NCI-H2029 treated with DMSO at 0.1 percent for 48 hours (cell line): ENCODE measurements around the gene C1QTNF1.

Experiments used
- DNase-seq: peaks from one replicate; lab custom pipeline; 2025; lab: John Stamatoyannopoulos, UW

Gene C1QTNF1

DNA sequence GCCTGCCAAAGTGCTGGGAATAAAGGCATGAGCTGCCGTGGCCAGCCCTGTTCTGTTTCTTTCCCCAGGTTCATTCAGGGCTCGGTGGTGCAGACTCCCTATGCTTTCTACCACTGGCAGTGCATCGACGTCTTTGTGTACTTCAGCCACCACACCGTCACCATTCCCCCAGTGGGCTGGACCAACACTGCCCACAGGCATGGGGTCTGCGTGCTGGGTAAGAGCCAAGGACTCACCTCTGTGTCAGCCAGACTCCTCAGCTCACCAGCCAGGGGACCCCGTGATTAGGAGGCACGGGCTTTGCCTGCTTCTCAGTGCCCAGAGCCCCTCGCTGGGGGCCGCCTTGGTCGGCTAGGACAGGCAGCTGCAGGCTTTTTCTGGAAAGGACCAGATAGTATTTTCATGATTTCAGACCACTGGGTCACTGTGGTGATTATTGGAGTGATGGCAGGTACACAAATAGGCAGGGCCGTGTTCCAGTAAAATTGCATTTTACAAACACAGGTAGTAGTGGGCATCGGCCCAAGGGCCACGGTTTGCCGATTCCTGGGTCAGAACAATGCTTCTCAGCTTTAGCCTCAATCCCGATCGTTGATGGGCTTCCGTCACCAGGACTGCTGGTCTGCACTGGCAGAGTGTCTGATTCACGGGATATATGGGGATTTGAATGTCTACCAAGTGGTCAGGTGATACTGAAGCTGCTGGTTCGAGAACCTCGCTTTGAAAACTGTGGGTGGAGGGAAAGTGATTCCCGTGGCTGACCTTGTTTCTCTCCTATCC lies 55.6 kb downstream of the C1QTNF1 start:
- DNase-seq: no peak

DNA sequence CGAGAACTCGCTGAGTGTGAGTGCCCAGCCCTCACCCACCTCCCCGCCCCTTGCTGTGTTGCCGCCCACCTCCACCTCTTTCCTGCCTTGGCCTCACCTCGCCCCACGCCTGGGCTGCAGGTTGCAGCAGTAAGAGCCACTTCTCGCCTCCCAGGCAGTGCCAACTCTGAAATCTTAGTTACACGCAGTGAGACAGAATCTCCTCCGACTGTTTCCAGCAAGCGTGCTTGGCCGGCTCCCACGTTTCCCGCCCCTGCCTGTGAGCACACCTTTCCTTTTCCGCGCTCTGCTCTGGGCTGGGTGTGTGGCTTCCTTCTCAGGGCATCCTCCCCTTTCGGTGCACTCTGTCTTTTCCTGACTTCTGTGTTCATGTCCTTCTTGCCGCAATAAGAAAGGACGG lies 56.4 kb downstream of the C1QTNF1 start:
- no peak for DNase-seq

GRCh38 chr17:79080761-79081290 lies 56.9 kb downstream of the C1QTNF1 start:
- no peak for DNase-seq

GRCh38 chr17:79081571-79082276 lies 57.8 kb downstream of the C1QTNF1 start:
- DNase-seq: no peak

- DNase-seq: no peak
These were observed 58.6 kb downstream of the C1QTNF1 start for GRCh38 chr17:79082311-79083190.

DNA sequence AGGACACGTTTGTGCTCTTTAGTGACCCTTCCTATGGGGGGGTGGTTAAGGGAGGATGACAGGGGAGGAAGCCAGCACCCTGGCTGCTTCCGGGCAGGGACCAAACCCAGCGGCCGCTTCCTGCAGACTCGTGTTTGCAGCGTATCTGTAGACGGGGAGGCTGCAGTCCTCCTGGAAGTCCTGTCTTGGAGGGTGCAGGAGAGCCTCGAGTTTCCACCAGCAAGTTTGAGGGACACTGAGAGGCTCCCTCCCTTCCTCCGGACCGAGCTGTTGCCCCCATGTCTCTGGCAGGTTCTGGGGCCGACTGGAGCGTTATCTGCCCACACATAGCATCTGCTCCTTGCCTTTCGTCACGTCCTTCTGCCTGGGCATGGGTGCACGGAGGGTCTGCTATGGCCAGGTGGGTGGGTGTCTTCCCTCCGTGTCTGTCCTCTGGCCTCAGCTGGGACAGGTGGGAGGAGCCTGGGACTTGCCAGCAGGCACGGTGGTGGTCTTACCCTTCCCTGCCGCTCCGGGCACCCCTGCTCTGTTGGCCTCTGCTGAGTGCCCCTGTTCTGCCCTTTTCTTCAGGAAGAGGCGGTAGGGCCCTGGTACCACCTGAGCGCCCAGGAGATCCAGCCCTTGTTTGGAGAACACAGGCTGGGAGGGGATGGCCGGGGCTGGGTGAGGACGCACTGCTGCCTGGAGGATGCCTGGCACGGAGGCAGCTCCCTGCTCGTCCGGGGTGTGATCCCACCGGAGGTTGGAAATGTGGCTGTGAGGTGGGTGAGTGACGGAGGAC lies 59.4 kb downstream of the C1QTNF1 start:
- DNase-seq: no peak

DNA sequence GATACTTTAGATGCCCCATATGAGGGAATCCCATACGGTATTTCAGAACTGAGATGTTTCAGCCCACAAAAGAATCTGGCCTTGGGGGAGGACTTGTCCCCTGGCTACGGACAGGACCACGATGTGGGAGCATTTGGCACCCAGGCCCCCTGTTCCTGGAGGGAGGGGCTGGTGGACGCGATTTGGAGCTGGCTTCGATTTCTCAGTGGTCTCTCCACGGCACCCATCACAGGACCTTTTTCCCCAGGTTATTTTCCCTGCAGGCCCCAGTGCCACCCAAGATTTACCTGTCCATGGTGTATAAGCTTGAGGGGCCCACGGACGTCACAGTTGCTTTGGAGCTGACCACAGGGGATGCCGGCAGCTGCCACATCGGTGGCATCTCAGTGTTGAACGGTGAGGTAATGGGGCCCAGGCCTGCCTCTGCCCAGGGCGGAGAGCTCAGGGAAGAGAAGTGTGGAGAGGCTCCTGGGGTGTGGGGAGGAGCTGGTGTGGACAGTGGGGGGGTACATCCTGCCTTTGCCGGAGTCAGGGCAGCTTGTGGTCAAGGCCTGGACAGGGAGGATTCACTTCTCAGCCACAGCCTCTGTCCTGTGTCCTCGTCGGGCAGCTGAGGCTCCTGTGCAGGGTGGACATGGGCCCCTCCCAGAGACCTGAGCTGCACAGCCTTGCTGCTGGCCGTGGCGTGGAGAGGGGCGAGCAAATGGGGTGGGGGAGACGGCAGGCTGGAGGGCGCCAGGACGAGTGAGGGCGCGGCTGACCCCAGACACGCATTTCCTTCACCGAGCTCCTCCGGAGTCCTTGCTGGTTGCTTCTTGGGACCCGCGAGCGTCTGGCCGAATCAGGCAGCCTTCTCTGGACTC lies 60.6 kb downstream of the C1QTNF1 start:
- DNase-seq: no peak

DNA sequence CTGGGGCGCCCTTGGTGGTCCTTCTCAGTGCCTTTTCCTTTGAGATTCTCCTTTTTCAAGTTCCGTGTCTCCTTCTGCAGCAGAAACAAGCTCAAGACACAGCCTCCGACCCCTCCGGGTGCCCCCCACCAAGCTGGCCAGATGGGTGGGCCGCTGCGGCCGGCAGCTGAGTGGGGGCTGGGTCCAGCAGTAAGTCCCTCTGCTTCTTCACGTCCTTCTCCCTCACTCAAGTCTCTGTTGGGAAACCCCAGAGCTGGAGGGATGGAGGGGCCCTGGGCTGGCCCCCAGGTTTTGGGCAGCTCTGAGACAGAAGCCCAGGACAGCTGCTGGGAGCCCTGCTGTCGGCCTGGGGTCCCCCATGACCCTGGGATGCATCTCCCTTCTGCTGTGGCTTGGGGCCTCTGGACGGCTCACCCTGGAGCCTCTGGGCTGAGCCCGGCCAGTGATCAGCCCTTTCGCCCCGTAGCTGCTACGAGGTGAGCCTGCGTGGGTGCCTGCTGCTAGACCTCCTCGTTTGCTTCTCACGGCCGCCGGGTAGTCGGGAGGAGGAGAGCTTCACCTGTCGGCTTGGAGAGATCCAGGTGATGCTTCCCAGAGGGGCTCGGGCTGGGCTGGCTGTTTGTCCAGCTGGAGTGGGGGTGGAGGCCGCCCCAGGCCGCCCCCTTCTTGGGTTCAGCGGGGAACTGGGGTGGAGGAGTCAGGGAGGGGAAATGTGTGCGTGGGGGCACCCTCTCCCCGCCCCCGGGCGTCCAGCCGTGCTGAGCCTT lies 61.4 kb downstream of the C1QTNF1 start:
- no peak for DNase-seq

DNA sequence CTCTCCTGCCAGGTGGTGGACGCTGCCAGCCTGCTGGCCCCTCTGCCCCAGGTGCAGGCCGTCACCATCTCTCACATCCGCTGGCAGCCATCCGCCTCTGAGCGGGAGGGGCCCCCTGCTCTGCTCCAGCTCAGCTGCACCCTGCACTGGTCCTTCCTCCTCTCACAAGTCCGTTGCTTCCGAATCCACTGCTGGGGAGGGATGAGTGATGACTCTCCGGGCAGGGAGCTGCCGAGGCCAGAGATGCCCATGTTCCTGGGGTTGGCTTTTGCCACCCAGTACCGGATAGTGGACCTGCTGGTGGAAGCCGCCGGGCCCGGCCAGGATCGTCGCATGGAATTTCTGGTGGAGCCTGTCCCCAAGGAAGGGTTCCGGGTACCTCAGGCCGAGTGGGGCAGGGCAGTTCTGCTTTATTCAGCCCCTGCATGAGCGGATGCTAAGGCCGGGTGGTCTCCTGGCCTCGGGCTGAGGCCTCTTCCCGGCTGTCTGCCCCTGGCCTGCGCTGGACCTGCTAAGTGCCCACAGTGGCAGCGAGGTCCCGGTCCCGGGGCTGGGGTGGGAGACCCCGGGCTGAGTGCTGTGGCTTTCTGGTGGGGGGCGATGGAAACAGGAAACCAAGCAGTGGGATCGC lies 62.1 kb downstream of the C1QTNF1 start:
- DNase-seq: no peak

DNA sequence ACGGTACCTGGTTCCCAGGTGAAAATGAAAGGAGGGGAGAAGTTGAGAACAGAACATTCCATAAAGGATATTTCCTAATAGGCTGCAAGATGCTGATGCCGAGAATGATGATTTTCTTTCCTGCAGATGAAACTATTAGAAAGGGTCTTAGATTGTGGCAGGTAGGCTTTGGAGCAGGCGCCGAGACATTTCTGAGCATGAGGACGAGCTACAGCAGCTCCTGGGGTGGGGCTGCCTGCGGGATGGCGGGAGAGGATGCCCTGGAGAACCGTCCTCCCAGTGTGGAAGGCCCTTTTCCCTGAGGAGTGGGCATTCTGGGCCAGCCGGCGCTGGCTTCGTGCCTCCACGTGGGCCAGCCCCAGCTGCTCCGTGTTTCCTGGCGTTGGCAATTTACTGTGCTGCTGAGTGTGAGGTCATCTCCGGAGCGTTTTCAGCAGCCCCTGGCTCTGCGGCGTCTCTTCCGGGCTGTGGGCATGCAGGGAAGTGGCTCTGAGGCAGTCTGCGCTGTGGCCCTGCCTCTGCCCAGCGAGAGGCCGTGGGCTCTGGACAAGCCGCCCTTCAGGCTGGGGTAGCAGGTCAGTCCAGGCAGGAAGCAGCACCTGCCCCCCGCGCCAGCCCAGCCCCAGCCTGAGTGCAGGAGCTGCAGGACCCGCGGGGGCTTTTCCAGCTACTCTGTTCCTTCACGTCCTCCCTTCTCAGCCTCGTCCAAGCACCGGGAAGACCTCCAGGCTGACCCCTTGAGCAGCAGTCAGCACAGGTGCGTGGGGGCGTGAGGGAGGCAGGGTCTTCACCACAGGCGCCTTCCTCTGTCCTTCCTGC lies 62.8 kb downstream of the C1QTNF1 start:
- no peak for DNase-seq

GRCh38 chr17:79087428-79088143 lies 63.6 kb downstream of the C1QTNF1 start:
- peak; percentile 4 for DNase-seq

DNA sequence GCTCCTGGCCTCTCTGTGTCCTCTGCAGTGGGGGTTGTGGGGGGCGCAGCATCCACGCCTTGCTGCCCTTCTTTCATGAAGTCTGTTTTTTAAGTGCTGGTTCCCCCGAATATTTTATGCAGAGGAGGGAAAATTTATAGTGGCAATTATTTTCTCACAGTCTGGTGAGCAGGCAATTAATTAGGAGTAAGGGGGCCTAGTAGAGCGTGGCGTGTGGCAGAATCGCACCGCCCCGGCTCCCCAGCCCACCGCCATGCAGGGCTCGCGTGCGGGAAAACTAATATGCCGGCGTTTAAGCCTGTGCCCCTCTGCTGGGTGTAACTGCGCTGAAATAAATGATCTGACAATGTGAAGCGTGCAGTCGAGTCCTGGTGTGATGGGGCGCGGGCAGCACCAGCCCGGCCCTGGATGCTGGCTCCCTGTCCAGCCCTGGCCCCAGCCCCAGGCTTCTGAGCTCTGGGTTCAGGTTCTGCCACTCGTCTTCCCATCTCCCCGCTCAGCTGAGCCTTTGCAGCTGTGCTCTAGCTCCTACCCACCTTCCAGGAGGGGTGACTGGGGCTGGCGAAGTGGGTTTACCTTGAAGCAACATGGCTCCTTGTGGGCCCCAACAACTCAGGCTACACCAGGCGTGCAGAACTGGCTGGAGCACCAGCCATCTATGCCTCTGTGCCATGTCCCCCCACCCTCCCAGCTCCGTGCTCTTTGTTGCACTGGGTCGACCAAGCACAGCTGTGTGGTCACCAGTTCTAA lies 64.5 kb downstream of the C1QTNF1 start:
- DNase-seq: no peak

- no peak for DNase-seq
These were observed 65.0 kb downstream of the C1QTNF1 start for GRCh38 chr17:79088997-79089328.

- no peak for DNase-seq
These were observed 65.9 kb downstream of the C1QTNF1 start for GRCh38 chr17:79089720-79090442.

DNA sequence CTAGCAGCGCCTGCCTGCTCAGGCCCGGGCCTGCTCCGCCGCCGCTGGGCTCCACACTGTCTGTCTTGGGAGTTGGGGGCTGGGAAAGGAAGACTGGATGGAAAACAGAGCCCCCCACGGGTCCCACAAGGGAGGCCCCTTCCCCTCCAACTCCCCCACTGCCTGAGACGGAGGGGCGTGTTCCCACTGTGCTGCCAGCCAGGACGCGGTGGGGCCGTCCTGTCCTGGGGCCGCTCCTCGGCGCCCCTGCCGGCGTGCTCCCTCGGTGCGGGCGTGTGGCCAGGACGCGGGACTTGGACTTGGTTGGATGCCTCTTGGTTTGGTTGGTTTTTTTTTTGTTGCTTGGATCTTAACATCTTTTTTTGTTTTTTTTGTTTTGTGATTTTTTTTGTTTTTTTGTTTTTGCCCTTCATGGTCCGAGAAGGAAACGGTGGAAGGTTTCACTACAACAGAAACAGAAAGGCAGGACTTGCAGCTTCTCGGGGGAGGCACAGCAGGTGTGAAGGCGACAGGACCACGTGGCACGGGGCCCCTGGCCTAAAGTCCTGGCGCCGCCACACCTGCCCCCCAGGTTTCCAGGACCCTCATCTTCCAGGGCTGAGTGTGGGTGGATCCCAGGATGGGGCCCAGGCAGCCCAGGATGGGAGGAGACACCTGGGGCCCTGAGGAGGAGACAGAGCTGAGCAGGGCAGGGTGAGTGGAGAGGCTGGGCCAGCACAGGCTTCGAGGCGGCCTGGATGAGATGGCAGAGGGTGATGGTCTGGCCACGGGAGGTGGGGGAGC lies 66.7 kb downstream of the C1QTNF1 start:
- DNase-seq: no peak

DNA sequence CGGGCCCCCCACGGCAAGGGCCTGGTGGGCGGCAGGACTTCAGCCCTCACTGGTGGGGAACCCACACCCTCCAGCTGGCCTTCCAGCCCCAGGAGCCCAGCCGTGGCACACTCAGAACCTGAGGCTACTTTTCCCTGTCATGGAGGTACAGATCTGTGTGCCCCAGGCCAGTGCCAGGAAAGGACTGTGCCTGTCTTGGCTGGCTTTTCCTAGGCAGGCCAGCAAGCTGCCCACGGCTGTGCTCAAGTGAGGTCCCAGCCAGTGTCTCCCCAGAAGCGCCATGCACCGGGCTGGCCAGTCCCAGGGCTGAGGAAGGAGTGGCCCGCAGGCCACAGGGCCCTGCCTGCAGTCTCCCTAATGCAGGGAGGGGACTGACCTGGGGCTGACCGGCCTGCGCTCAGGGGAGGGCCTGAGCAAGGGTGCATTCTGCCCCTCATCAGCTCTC lies 67.3 kb downstream of the C1QTNF1 start:
- no peak for DNase-seq
